ENCODE data around the gene DDAH1. TPM values are rescaled to one million over a fixed set of nuclear protein-coding genes. Genes with fewer than 3 reads are reported as not detected.

Gene DDAH1
- total and polyA plus RNA-seq, 2 donors (not counting 3 experiments of a cell fraction or from before 2014, with no cell fraction given) = 44.0 to 75.2 TPM

DNA sequence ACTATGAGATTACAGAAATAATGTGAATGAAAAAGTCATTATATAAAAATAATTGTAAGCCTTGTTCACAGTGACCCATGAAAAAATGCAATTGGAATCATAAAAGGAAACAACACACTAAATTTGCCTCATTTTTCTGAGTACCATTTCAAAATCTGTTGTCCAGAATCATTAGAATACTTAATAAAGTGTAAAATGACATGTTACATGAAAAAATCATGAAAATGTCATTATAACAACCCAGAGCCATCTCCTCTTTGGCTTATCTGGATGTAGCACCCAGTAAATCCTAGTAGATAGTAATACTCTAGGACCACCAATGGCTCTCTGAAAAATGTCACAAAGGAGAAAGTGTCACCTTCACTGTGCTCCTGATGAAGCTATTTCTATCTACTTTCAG, 76.5 kb downstream of the DDAH1 start:
- no peaks in the 10 kb centered on the region for H4K20me1 ChIP-seq (replicated peaks; ENCODE audit: control insufficient read depth, extremely low read depth, insufficient read depth, low read length)
- no peaks in the 10 kb centered on the region for H3K36me3 ChIP-seq (ENCODE audit: control insufficient read depth in 2 of 2, extremely low read depth in 1 of 2, insufficient read depth in 2 of 2, low read length in 2 of 2)
- H3K4me2 ChIP-seq (ENCODE audit: insufficient read depth, low read length) = no peak overlapping the region
- no peak overlapping the region for H3K27ac ChIP-seq (ENCODE audit: insufficient read depth, low read depth, low read length)
- no peak overlapping the region for H3K9ac ChIP-seq (replicated peaks; ENCODE audit: extremely low read depth, insufficient read depth, low read length)
- dilution Hi-C loops (cut with MboI; ENCODE audit: extremely low pct_ligation_motif_present, low sequenced_read_pairs) (no loop called here), intact Hi-C loops (cut with micrococcal nuclease) (no loop called here)
- no peaks in the 10 kb centered on the region for H3K27me3 ChIP-seq (ENCODE audit: control insufficient read depth in 2 of 2, insufficient read depth in 2 of 2, low read length in 2 of 2)
- no peak overlapping the region for H3K4me3 ChIP-seq (replicated peaks in 1 of 3; ENCODE audit: insufficient read depth in 1 of 3, low read depth in 1 of 3, low read length in 3 of 3)
- no peaks in the 10 kb centered on the region for H3K9me3 ChIP-seq (replicated peaks; ENCODE audit: control insufficient read depth, insufficient read depth, low read length)
- BruUV-seq (replicated peaks) = no TSS peak
- DNase-seq (ENCODE audit: low read depth, low spot score) (no peak), FAIRE-seq (no peak)
- no peak overlapping the region for H2AFZ ChIP-seq (ENCODE audit: low read depth, low read length)
- CTCF ChIA-PET = no interaction called here
- peaks cover 11% of the 10 kb centered on the region for H3K4me1 ChIP-seq (ENCODE audit: control insufficient read depth, extremely low read depth, insufficient read depth, low read length)
- no peak for TF ChIP-seq POLR2AphosphoS5 (IDR thresholded peaks at IDR 0.05; ENCODE audit: insufficient read depth, low read depth, low read length)
- no peak for TF ChIP-seq GATA2 (IDR thresholded peaks at IDR 0.05; ENCODE audit: insufficient read depth, insufficient read length, low read depth, low read length)
- TF ChIP-seq FOS (IDR thresholded peaks at IDR 0.05; ENCODE audit: borderline replicate concordance, insufficient read depth, low read length) = no peak
- no peak for TF ChIP-seq EZH2 (IDR thresholded peaks at IDR 0.05; ENCODE audit: borderline replicate concordance, low read depth, low read length, severe bottlenecking)
- TF ChIP-seq, protein P1, sequence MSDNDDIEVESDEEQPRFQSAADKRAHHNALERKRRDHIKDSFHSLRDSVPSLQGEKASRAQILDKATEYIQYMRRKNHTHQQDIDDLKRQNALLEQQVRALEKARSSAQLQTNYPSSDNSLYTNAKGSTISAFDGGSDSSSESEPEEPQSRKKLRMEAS (IDR thresholded peaks at IDR 0.05; ENCODE audit: insufficient read depth, insufficient read length) = no peak
- TF ChIP-seq JUN (IDR thresholded peaks at IDR 0.05; ENCODE audit: borderline replicate concordance, insufficient read depth, insufficient read length, low read depth) = no peak
- TF ChIP-seq, protein P2, sequence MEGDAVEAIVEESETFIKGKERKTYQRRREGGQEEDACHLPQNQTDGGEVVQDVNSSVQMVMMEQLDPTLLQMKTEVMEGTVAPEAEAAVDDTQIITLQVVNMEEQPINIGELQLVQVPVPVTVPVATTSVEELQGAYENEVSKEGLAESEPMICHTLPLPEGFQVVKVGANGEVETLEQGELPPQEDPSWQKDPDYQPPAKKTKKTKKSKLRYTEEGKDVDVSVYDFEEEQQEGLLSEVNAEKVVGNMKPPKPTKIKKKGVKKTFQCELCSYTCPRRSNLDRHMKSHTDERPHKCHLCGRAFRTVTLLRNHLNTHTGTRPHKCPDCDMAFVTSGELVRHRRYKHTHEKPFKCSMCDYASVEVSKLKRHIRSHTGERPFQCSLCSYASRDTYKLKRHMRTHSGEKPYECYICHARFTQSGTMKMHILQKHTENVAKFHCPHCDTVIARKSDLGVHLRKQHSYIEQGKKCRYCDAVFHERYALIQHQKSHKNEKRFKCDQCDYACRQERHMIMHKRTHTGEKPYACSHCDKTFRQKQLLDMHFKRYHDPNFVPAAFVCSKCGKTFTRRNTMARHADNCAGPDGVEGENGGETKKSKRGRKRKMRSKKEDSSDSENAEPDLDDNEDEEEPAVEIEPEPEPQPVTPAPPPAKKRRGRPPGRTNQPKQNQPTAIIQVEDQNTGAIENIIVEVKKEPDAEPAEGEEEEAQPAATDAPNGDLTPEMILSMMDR (IDR thresholded peaks at IDR 0.05; ENCODE audit: extremely low read depth in 1 of 2, insufficient read depth in 1 of 2, low read depth in 1 of 2, low read length in 2 of 2) = no peak
- no peak for TF ChIP-seq MYC (IDR thresholded peaks at IDR 0.05; ENCODE audit: low read depth, low read length)
- POLR2A ChIA-PET = no interaction called here
- H3K9me1 ChIP-seq (replicated peaks; ENCODE audit: control insufficient read depth, extremely low read depth, insufficient read depth, low read length) = no peaks in the 10 kb centered on the region
- peaks cover 61% of the 10 kb centered on the region for H3K79me2 ChIP-seq (ENCODE audit: control insufficient read depth, insufficient read depth, low read length)
